ENCODE results near the gene BRWD1.
"Not testable (repeated sequence)": the region's sequence is repeated elsewhere in the genome, so short reads cannot be mapped to it uniquely, and the experiment has no call there.

BRWD1 gene

GRCh38 chr21:39300587-39300986 lies 12.8 kb downstream of the BRWD1 start:
- DNase-seq (ENCODE audit: extremely low spot score, insufficient read length, low read depth): no peak
- FAIRE-seq: no peak

GRCh38 chr21:39296891-39297290 lies 16.5 kb downstream of the BRWD1 start:
- no peak for FAIRE-seq
- no peak for DNase-seq (ENCODE audit: extremely low spot score, insufficient read length, low read depth)

GRCh38 chr21:39288987-39289386 lies 24.4 kb downstream of the BRWD1 start:
- no peak for FAIRE-seq
- DNase-seq (ENCODE audit: extremely low spot score, insufficient read length, low read depth): no peak

- DNase-seq (ENCODE audit: extremely low spot score, insufficient read length, low read depth) (no peak), FAIRE-seq (no peak)
Observed at GRCh38 chr21:39282911-39283310, 30.5 kb downstream of the BRWD1 start.

GRCh38 chr21:39281853-39282252 lies 31.6 kb downstream of the BRWD1 start:
- no peak for FAIRE-seq
- DNase-seq (ENCODE audit: extremely low spot score, insufficient read length, low read depth): no peak

- no peak for FAIRE-seq
- DNase-seq (ENCODE audit: extremely low spot score, insufficient read length, low read depth): no peak
Observed at GRCh38 chr21:39281207-39281606, 32.2 kb downstream of the BRWD1 start.

- FAIRE-seq (no peak), DNase-seq (ENCODE audit: extremely low spot score, insufficient read length, low read depth) (no peak)
Observed at GRCh38 chr21:39269620-39270019, 43.8 kb downstream of the BRWD1 start.

- FAIRE-seq: no peak
- DNase-seq (ENCODE audit: extremely low spot score, insufficient read length, low read depth): no peak
Observed at GRCh38 chr21:39265603-39266002, 47.8 kb downstream of the BRWD1 start.

GRCh38 chr21:39263372-39263771 lies 50.1 kb downstream of the BRWD1 start:
- FAIRE-seq (no peak), DNase-seq (ENCODE audit: extremely low spot score, insufficient read length, low read depth) (no peak)

GRCh38 chr21:39258207-39258606 lies 55.2 kb downstream of the BRWD1 start:
- DNase-seq (ENCODE audit: extremely low spot score, insufficient read length, low read depth) (no peak), FAIRE-seq (no peak)

GRCh38 chr21:39251326-39251725 lies 62.1 kb downstream of the BRWD1 start:
- FAIRE-seq (no peak), DNase-seq (ENCODE audit: extremely low spot score, insufficient read length, low read depth) (no peak)

GRCh38 chr21:39238275-39238674 lies 75.2 kb downstream of the BRWD1 start:
- FAIRE-seq: no peak

GRCh38 chr21:39232861-39233291 lies 80.6 kb downstream of the BRWD1 start:
- no peak for FAIRE-seq
- DNase-seq (ENCODE audit: extremely low spot score, insufficient read length, low read depth): no peak

More at GRCh38 chr21:39238275-39238674, 75.2 kb downstream of the BRWD1 start:
- no peak for DNase-seq (ENCODE audit: extremely low spot score, insufficient read length, low read depth)

GRCh38 chr21:39224930-39225329 lies 88.5 kb downstream of the BRWD1 start:
- DNase-seq (ENCODE audit: extremely low spot score, insufficient read length, low read depth) (no peak), FAIRE-seq (no peak)

- no peak for FAIRE-seq
Observed at GRCh38 chr21:39221997-39222486, 91.4 kb downstream of the BRWD1 start.

GRCh38 chr21:39221282-39221996 lies 92.0 kb downstream of the BRWD1 start:
- DNase-seq (ENCODE audit: extremely low spot score, insufficient read length, low read depth) (no peak), FAIRE-seq (peak; percentile 36)

More at GRCh38 chr21:39221997-39222486, 91.4 kb downstream of the BRWD1 start:
- DNase-seq (ENCODE audit: extremely low spot score, insufficient read length, low read depth): no peak

- not testable (repeated sequence) for DNase-seq (ENCODE audit: extremely low spot score, insufficient read length, low read depth); FAIRE-seq
Observed at GRCh38 chr21:39220875-39221274, 92.6 kb downstream of the BRWD1 start.

- no peak for FAIRE-seq
- no peak for DNase-seq (ENCODE audit: extremely low spot score, insufficient read length, low read depth)
Observed at GRCh38 chr21:39220150-39220549, 93.3 kb downstream of the BRWD1 start.

- DNase-seq (ENCODE audit: extremely low spot score, insufficient read length, low read depth): no peak
- FAIRE-seq: no peak
Observed at GRCh38 chr21:39218082-39218409, 95.4 kb downstream of the BRWD1 start.

- FAIRE-seq: no peak
Observed at GRCh38 chr21:39217356-39218081, 95.9 kb downstream of the BRWD1 start.

GRCh38 chr21:39216290-39216689 lies 97.1 kb downstream of the BRWD1 start:
- no peak for DNase-seq (ENCODE audit: extremely low spot score, insufficient read length, low read depth)

More at GRCh38 chr21:39217356-39218081, 95.9 kb downstream of the BRWD1 start:
- no peak for DNase-seq (ENCODE audit: extremely low spot score, insufficient read length, low read depth)

More at GRCh38 chr21:39216290-39216689, 97.1 kb downstream of the BRWD1 start:
- FAIRE-seq: no peak
